Naive thymus-derived CD8-positive, alpha-beta T cell (primary cell): Measurements from ENCODE around the gene TREML2. TPM values are rescaled to one million over a fixed set of nuclear protein-coding genes. Genes with fewer than 3 reads are reported as not detected.
A peak's percentile ranks its signal among the peaks of the same experiment; 100 is the strongest.

ENCODE experiments used
- ATAC-seq, 2 donors: fragments of 150-1000 bp; cut with Tn5 transposase in 1 of 2; sonication (Bioruptor Pico), chemical (Tn5 transposase) in 1 of 2; 1 replicate in 1 of 2; 2 replicates in 1 of 2; pipeline ENCODE4 v1.10.0; 2021; ENCODE audit warnings: mild to moderate bottlenecking in 2 of 2, moderate library complexity in 2 of 2
- POLR2A ChIA-PET: fragments of 350-600 bp; sonication (Branson Sonifier 250); formaldehyde crosslinking; loops from one replicate; lab custom pipeline; 2021; ENCODE audit warnings: antibody characterized with exemption; lab: Charles Lee
- DNase-seq, 10 donors: peaks; one replicate each; pipeline versions ENCODE4 v3.0.0 to v3.0.0-alpha.2; 2020 to 2022
- H3K27ac Mint-ChIP-seq, 10 donors: one replicate each; pipeline ENCODE4 v1.8.0; 2020 to 2022; ENCODE audit warnings: mild to moderate bottlenecking in 10 of 10, mixed read lengths in 10 of 10, moderate library complexity in 4 of 10, inconsistent platforms in 1 of 10
- H3K27me3 Mint-ChIP-seq, 5 donors: one replicate each; pipeline ENCODE4 v1.8.0; 2021 to 2022; ENCODE audit warnings: mixed read lengths in 5 of 5
- H3K36me3 Mint-ChIP-seq, 3 donors: one replicate each; pipeline ENCODE4 v1.8.0; 2020 to 2022; ENCODE audit warnings: mixed read lengths in 3 of 3, mild to moderate bottlenecking in 2 of 3, inconsistent platforms in 1 of 3
- H3K4me1 Mint-ChIP-seq, 4 donors: one replicate each; pipeline ENCODE4 v1.8.0; 2021 to 2022; ENCODE audit warnings: mixed read lengths in 4 of 4
- H3K4me3 Mint-ChIP-seq, 10 donors: one replicate each; pipeline ENCODE4 v1.8.0; 2020 to 2022; ENCODE audit warnings: mild to moderate bottlenecking in 10 of 10, mixed read lengths in 10 of 10, moderate library complexity in 6 of 10, inconsistent platforms in 1 of 10
- H3K9me3 Mint-ChIP-seq, 9 donors: one replicate each; pipeline ENCODE4 v1.8.0; 2020 to 2022; ENCODE audit warnings: mixed read lengths in 9 of 9, mild to moderate bottlenecking in 3 of 9, inconsistent platforms in 1 of 9, moderate library complexity in 1 of 9
- polyA plus RNA-seq, 3 donors: library from polyadenylated mRNA; unstranded; fragments of 300-500 nt; fragmentation: Illumina TruSeq; gene quantifications; one replicate each; pipeline ENCODE4 v1.2.3, GENCODE V29; 2021
- total RNA-seq, 8 experiments: library from RNA in 2 of 8; stranded (reverse) in 2 of 8; gene quantifications; one replicate each; pipeline ENCODE4 v1.2.3 and lab custom pipeline; 2021 to 2026

Gene TREML2
- total and polyA plus RNA-seq, 5 experiments from 2014 or later: 0.65 to 1.9 (median 1.5) TPM

- Mint-ChIP-seq H3K36me3 (peaks cover 0 to 1% (median 0%) of the 10 kb centered on the region in 3 donors), H3K4me3 (no peak within 1 kb of the TSS), H3K4me1 (peaks cover 3 to 8% (median 4%) of the 10 kb centered on the region in 4 donors), H3K9me3 (peaks cover 0 to 2% (median 0%) of the 10 kb centered on the region in 9 donors), H3K27me3 (peaks cover 2 to 12% (median 5%) of the 10 kb centered on the region in 5 donors), H3K27ac (peak within 1 kb of the TSS in 2 of 10 donors; percentile 47 to 51)
- POLR2A ChIA-PET: no interaction called here
- ATAC-seq (no peak), DNase-seq (no peak)
Measured at GRCh38 chr6:41228096-41228495, 27.1 kb upstream of the TREML2 start, which contains the start of gene TREML4. TSS of gene TREML4 (plus strand) at chr6:41228349. CDS start at chr6:41228428, 79 bp downstream.

GRCh38 chr6:41226752-41227151, 25.8 kb upstream of the TREML2 start:
- Mint-ChIP-seq H3K4me1 (peaks cover 7 to 15% (median 10%) of the 10 kb centered on the region in 4 donors), H3K9me3 (peaks cover 0 to 2% (median 0%) of the 10 kb centered on the region in 9 donors), H3K27me3 (peaks cover 2 to 12% (median 5%) of the 10 kb centered on the region in 5 donors), H3K36me3 (peaks cover 0 to 1% (median 0%) of the 10 kb centered on the region in 3 donors), H3K27ac (no peak overlapping the region), H3K4me3 (no peak overlapping the region)
- POLR2A ChIA-PET: no interaction called here
- no peak for ATAC-seq
- no peak for DNase-seq

GRCh38 chr6:41224800-41225199, 23.9 kb upstream of the TREML2 start:
- POLR2A ChIA-PET: no interaction called here

GRCh38 chr6:41222513-41222912, 21.6 kb upstream of the TREML2 start:
- POLR2A ChIA-PET: no interaction called here
- Mint-ChIP-seq H3K36me3 (peaks cover 0 to 4% (median 0%) of the 10 kb centered on the region in 3 donors), H3K4me1 (peaks cover 6 to 18% (median 8%) of the 10 kb centered on the region in 4 donors), H3K4me3 (no peak overlapping the region), H3K27ac (peak overlapping the region in 3 of 10 donors; percentile 28 to 63 (median 29)), H3K9me3 (peaks cover 0 to 7% (median 4%) of the 10 kb centered on the region in 9 donors), H3K27me3 (peaks cover 0 to 12% (median under 1%) of the 10 kb centered on the region in 5 donors)
- DNase-seq (no peak), ATAC-seq (no peak)

More at GRCh38 chr6:41224800-41225199, 23.9 kb upstream of the TREML2 start:
- no peak for DNase-seq
- peaks cover 2 to 12% (median 3%) of the 10 kb centered on the region in 5 donors for H3K27me3 Mint-ChIP-seq
- peaks cover 8 to 18% (median 10%) of the 10 kb centered on the region in 4 donors for H3K4me1 Mint-ChIP-seq
- H3K36me3 Mint-ChIP-seq: peaks cover 0 to 4% (median 0%) of the 10 kb centered on the region in 3 donors
- no peak overlapping the region for H3K4me3 Mint-ChIP-seq
- peaks cover 0 to 7% (median 4%) of the 10 kb centered on the region in 9 donors for H3K9me3 Mint-ChIP-seq
- ATAC-seq: no peak
- H3K27ac Mint-ChIP-seq: peak overlapping the region in 2 of 10 donors; percentile 21 to 33

GRCh38 chr6:41222045-41222444, 21.1 kb upstream of the TREML2 start:
- H3K4me1 Mint-ChIP-seq: peaks cover 6 to 18% (median 8%) of the 10 kb centered on the region in 4 donors
- no peak for ATAC-seq

GRCh38 chr6:41216616-41217015, 15.7 kb upstream of the TREML2 start:
- H3K4me3 Mint-ChIP-seq: no peak overlapping the region
- H3K9me3 Mint-ChIP-seq: peaks cover 0 to 24% (median 15%) of the 10 kb centered on the region in 9 donors
- H3K4me1 Mint-ChIP-seq: peaks cover 0 to 2% (median 1%) of the 10 kb centered on the region in 4 donors
- no peak for DNase-seq
- H3K36me3 Mint-ChIP-seq: peaks cover 0 to 16% (median 11%) of the 10 kb centered on the region in 3 donors
- H3K27ac Mint-ChIP-seq: peak overlapping the region in 1 of 10 donors; percentile 19
- H3K27me3 Mint-ChIP-seq: no peaks in the 10 kb centered on the region
- ATAC-seq: no peak
- POLR2A ChIA-PET: interaction anchor here (1.2 kb wide), 1 partner anchor 11 kb away, joined by 4 read pairs; no protein-coding TSS in a partner anchor

More at GRCh38 chr6:41222045-41222444, 21.1 kb upstream of the TREML2 start:
- Mint-ChIP-seq H3K27me3 (peaks cover 0 to 12% (median 0%) of the 10 kb centered on the region in 5 donors), H3K36me3 (peaks cover 0 to 4% (median 0%) of the 10 kb centered on the region in 3 donors), H3K4me3 (no peak overlapping the region), H3K9me3 (peaks cover 0 to 7% (median 4%) of the 10 kb centered on the region in 9 donors), H3K27ac (peak overlapping the region in 5 of 10 donors; percentile 28 to 84 (median 63))
- no peak for DNase-seq
- POLR2A ChIA-PET: no interaction called here

- peaks cover 0 to 16% (median 11%) of the 10 kb centered on the region in 3 donors for H3K36me3 Mint-ChIP-seq
- no peak for ATAC-seq
- DNase-seq: no peak
- H3K4me3 Mint-ChIP-seq: no peak overlapping the region
- H3K4me1 Mint-ChIP-seq: peaks cover 0 to 4% (median 2%) of the 10 kb centered on the region in 4 donors
- H3K9me3 Mint-ChIP-seq: peaks cover 0 to 23% (median 14%) of the 10 kb centered on the region in 9 donors
- no peak overlapping the region for H3K27ac Mint-ChIP-seq
- H3K27me3 Mint-ChIP-seq: no peaks in the 10 kb centered on the region
- POLR2A ChIA-PET: no interaction called here
Measured at GRCh38 chr6:41215777-41216176, 14.8 kb upstream of the TREML2 start.

GRCh38 chr6:41214559-41215238, 13.8 kb upstream of the TREML2 start:
- H3K36me3 Mint-ChIP-seq: peaks cover 0 to 16% (median 8%) of the 10 kb centered on the region in 3 donors
- peaks cover 0 to 15% (median 4%) of the 10 kb centered on the region in 4 donors for H3K4me1 Mint-ChIP-seq
- H3K4me3 Mint-ChIP-seq: no peak overlapping the region
- POLR2A ChIA-PET: no interaction called here
- ATAC-seq (no peak), DNase-seq (no peak)
- H3K27me3 Mint-ChIP-seq: no peaks in the 10 kb centered on the region
- peaks cover 0 to 18% (median 14%) of the 10 kb centered on the region in 9 donors for H3K9me3 Mint-ChIP-seq
- peak overlapping the region in 1 of 10 donors; percentile 44 for H3K27ac Mint-ChIP-seq

GRCh38 chr6:41209547-41210320, 8.8 kb upstream of the TREML2 start:
- POLR2A ChIA-PET: interaction anchor here (1.7 kb wide), 1 partner anchor 9 kb away, joined by 7 read pairs; the partner anchor contains the start of gene TREML2
- ATAC-seq (no peak), DNase-seq (no peak)
- Mint-ChIP-seq H3K9me3 (peaks cover 0 to 11% (median 7%) of the 10 kb centered on the region in 9 donors), H3K27me3 (no peaks in the 10 kb centered on the region), H3K27ac (peak overlapping the region in 5 of 10 donors; percentile 47 to 82 (median 71)), H3K4me3 (no peak overlapping the region), H3K4me1 (peaks cover 6 to 39% (median 10%) of the 10 kb centered on the region in 4 donors), H3K36me3 (peaks cover 0 to 10% (median 8%) of the 10 kb centered on the region in 3 donors)

GRCh38 chr6:41208439-41209106, 7.6 kb upstream of the TREML2 start:
- DNase-seq (no peak), ATAC-seq (no peak)
- peak overlapping the region in 5 of 10 donors; percentile 39 to 82 (median 61) for H3K27ac Mint-ChIP-seq
- H3K4me1 Mint-ChIP-seq: peaks cover 11 to 49% (median 12%) of the 10 kb centered on the region in 4 donors
- POLR2A ChIA-PET: interaction anchor here (1.1 kb wide), 1 partner anchor 9 kb away, joined by 4 read pairs; no protein-coding TSS in a partner anchor
- peaks cover 0 to 2% (median 0%) of the 10 kb centered on the region in 9 donors for H3K9me3 Mint-ChIP-seq
- H3K36me3 Mint-ChIP-seq: peaks cover 0 to 2% (median 0%) of the 10 kb centered on the region in 3 donors
- no peaks in the 10 kb centered on the region for H3K27me3 Mint-ChIP-seq
- H3K4me3 Mint-ChIP-seq: peak overlapping the region in 1 of 10 donors; percentile 34

- DNase-seq (no peak), ATAC-seq (no peak)
- H3K27me3 Mint-ChIP-seq: no peaks in the 10 kb centered on the region
- POLR2A ChIA-PET: no interaction called here
- H3K36me3 Mint-ChIP-seq: peaks cover 0 to 2% (median 0%) of the 10 kb centered on the region in 3 donors
- H3K4me3 Mint-ChIP-seq: peak overlapping the region in 1 of 10 donors; percentile 11
- H3K27ac Mint-ChIP-seq: peak overlapping the region; percentile 17 to 99 (median 62)
- H3K4me1 Mint-ChIP-seq: peaks cover 35 to 71% (median 50%) of the 10 kb centered on the region in 4 donors
- H3K9me3 Mint-ChIP-seq: peaks cover 0 to 2% (median 0%) of the 10 kb centered on the region in 9 donors
Measured at GRCh38 chr6:41204156-41204555, 3.2 kb upstream of the TREML2 start.
